ENCODE results near the gene DTX4.

Gene DTX4

GRCh38 chr11:59173080-59173963, 1.4 kb downstream of the DTX4 start:
- DNase-seq (ENCODE audit: low spot score), result no peak

DNA sequence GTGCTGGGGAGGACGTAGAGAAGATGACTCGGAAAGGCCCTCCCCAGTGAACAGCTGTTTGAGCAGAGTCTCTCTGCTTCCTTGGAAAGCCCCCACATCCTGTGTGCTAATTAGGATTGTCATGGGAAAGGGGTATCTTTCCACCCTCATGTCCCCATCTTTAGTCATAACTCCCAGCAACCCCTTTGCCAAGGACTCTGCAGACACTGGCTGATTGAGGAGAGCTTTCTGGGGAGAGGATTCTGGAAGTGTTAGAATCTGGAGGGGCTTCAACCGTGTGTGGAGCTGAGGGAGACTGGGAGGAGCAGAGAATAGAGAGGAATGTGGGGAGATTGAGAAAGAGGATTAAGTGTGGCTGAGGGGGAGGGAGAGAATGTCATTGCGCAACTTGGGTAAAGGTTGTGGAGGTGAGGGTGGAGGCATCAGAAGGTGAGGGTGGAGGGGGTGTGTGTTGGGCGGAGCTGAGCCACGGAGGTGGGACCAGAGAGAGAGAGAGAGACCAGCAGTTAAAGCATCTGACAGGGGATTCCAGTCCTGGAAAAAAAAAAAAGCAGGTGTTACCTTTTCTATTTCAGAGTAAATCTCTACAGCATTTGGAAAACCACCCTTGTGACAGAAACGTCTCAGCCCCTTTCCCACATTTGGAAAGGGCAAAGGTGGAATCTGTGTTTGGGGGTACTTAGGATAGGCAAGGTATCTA, 2.2 kb downstream of the DTX4 start:
- DNase-seq (ENCODE audit: low spot score), result no peak

DNA sequence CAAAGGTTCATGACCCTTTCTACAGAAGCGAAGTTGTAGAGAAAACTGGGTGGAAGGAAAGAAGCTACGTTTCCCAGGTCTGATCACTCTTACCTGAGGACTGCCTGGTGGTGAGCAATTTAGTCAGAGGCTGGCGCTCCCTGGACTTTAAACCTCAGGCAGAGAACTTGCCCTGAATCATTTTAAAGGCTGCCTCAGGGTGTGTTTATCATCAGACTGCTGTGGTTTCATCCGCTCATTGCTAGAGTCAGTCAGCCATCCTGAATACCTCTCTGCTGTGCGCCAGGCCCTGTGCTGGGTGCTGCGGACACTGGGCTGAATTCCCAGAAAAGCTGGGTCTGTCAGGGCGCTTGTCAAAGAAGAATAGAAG, 2.7 kb downstream of the DTX4 start:
- DNase-seq (ENCODE audit: low spot score), result no peak

- DNase-seq (ENCODE audit: low spot score), result no peak
Measured at GRCh38 chr11:59175091-59175501, 3.2 kb downstream of the DTX4 start.

GRCh38 chr11:59176330-59176729, 4.4 kb downstream of the DTX4 start:
- DNase-seq (ENCODE audit: low spot score), result no peak

- no peak for DNase-seq (ENCODE audit: low spot score)
Measured at GRCh38 chr11:59178402-59178801, 6.5 kb downstream of the DTX4 start.

DNA sequence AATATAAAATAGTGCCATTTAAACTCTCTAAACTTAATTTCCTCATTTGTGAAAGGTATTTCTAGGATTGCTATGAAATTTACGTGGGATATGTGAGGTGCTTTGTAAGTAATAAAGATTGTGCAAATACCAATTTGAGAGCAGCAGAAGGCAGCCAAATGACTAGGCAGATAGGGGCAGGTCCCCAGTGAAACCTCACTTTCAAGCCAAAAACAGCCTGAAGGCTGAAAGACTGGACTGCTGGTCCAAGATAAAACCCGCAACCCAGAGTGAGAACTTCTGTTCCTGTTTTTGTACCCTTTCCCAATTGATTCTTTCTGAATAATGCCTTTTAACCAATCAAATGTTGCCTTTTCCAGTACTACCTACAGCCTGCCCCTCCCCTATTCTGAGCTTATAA, 7.2 kb downstream of the DTX4 start:
- DNase-seq (ENCODE audit: low spot score), result no peak

DNA sequence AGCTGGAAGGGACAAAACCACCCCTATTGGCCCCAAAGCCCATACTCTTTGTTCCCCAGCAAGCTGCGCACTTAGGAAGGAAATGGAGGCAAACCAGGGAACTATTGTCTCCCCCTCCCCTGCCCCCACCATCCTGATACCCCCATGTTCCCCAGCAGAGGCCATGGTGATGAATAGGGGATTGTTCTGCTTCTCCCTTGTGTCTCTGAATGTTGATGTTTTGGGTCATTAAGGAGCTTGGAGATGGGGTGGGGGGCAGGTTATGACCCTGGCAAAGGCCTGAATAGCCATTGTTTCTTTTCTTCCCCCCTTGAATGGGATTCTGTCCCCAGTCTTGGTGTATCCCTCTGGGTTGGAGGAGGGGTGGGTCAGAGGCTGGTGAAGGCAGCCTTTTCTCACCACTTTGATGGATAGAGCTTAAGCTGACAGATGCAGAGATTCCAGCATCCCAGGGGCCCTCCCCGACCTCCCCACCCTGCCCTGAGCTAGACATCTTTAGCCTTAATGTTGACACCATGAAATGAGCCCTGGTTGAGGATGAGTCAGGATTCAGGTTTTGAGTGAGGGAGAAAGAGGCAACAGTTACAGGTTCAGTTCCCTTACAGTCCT, 8.3 kb downstream of the DTX4 start:
- DNase-seq (ENCODE audit: low spot score), result no peak

- DNase-seq (ENCODE audit: low spot score), result no peak
Measured at GRCh38 chr11:59180907-59181306, 9.0 kb downstream of the DTX4 start.

DNA sequence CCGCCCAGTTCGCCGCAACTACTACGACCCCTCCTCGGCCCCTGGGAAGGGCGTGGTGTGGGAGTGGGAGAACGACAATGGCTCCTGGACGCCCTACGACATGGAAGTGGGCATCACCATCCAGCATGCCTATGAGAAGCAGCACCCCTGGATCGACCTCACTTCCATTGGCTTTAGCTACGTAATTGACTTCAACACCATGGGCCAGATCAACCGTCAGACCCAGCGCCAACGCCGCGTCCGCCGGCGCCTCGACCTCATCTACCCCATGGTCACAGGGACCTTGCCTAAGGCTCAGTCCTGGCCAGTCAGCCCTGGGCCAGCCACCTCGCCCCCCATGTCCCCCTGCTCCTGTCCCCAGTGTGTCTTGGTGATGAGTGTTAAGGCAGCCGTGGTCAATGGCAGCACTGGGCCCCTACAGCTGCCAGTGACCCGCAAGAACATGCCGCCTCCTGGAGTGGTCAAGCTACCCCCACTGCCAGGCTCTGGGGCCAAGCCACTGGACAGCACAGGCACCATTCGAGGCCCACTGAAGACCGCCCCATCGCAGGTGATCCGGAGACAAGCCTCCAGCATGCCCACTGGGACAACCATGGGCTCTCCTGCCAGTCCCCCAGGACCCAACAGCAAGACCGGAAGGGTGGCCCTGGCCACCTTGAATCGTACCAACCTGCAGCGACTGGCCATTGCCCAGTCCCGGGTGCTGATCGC, 10.0 kb downstream of the DTX4 start:
- DNase-seq (ENCODE audit: low spot score), result no peak

DNA sequence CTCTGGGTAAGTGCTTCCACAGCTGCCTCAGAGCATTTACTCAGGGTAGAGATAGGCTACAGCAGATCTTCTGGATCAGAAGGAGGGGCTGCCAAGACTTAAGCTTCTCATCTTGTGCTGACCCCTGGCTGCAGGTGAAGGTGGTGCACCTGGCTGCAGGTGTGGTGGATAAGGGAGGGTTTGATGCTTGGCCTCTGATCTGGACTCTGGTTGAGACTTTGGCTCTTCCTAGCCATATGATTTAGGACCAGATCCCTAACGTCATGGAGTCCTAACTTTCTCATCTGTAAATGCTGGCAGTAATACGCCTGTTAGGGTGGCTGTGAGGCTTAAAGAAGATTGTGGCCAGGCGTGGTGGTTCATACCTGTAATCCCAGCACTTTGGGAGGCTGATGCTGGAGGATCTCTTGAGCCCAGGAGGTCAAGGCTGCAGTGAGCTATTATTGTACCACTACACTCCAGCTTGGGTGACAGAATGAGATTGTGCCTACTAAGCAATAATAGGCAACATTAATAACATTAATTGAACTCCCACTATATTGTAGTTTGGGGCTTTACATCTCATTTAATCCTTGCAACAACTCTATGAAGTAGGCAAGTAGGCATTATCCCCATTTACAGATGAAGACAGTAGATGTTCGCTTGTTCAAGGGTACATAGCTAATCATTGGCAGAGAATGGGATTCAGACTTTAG, 10.7 kb downstream of the DTX4 start:
- DNase-seq (ENCODE audit: low spot score), result no peak

- DNase-seq (ENCODE audit: low spot score), result no peak
Measured at GRCh38 chr11:59183771-59184170, 11.8 kb downstream of the DTX4 start.

GRCh38 chr11:59184691-59185339, 12.9 kb downstream of the DTX4 start:
- DNase-seq (ENCODE audit: low spot score), result no peak

DNA sequence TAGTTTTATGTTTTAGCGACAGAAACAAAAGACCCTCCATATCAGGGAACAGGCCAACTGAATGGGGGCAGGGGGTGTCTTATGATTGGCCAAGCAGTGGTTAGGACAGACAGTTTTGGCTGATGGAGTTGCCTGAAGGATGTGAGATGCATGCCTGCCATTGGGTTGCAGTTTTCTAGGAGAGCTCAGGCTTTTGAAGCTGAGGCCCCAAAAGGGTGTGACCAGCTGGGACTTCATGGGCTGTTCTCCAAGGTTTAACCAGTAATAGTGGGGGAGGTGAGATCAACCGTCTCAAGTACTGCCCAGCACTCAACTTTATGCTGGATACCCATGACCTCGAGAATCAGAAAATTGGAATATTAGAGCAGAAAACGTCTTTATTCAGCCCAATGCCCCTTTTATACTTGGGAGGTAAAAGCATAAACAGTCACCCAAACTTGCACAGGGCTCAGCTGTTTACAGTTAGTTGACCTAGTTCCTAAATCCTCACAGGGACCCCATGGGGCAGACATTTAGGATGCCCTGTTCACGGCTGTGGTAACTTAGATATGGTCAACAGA, 13.5 kb downstream of the DTX4 start:
- DNase-seq (ENCODE audit: low spot score), result no peak

- DNase-seq (ENCODE audit: low spot score), result peak; percentile 30
Measured at GRCh38 chr11:59186130-59186594, 14.2 kb downstream of the DTX4 start.

GRCh38 chr11:59187035-59187434, 15.1 kb downstream of the DTX4 start:
- no peak for DNase-seq (ENCODE audit: low spot score)

- no peak for DNase-seq (ENCODE audit: low spot score)
Measured at GRCh38 chr11:59187587-59187986, 15.7 kb downstream of the DTX4 start.

- DNase-seq (ENCODE audit: low spot score), result no peak
Measured at GRCh38 chr11:59188954-59189353, 17.0 kb downstream of the DTX4 start.

DNA sequence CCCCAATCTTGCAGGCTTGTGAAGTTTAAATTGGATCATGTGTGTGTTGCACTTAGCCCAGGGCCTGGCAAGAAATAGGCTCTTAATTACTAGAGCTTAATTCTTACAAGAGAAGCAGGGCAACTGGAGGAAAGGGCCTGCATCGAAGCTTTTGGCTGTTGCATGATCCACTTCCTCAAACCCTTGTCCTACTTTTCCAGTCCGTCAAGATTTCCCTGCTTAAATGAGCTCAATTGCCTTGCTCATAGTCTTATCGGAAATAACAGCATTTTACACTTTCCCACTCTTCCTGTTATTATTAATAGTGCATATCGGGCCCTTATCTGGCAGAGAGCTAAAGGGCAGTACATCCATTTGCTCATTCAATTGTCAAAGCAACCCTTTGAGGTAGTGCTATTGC, 18.1 kb downstream of the DTX4 start:
- no peak for DNase-seq (ENCODE audit: low spot score)

GRCh38 chr11:59191095-59191494, 19.2 kb downstream of the DTX4 start:
- DNase-seq (ENCODE audit: low spot score), result no peak

- no peak for DNase-seq (ENCODE audit: low spot score)
Measured at GRCh38 chr11:59191890-59192289, 20.0 kb downstream of the DTX4 start.
